Activated CD4-positive, alpha-beta T cell treated with anti-CD3 and anti-CD28 coated beads, Interleukin-2, Interleukin-6, amounts not matched to agents 100 ng/mL and 50 ng/mL, durations not matched to agents 16 hours and 8 hours (primary cell): ENCODE data around the gene INPP4A.
A peak's percentile ranks its signal among the peaks of the same experiment; 100 is the strongest.

Experiments used
- DNase-seq: peaks from one replicate; pipeline ENCODE4 v3.0.0-alpha.2; 2020

INPP4A gene

DNA sequence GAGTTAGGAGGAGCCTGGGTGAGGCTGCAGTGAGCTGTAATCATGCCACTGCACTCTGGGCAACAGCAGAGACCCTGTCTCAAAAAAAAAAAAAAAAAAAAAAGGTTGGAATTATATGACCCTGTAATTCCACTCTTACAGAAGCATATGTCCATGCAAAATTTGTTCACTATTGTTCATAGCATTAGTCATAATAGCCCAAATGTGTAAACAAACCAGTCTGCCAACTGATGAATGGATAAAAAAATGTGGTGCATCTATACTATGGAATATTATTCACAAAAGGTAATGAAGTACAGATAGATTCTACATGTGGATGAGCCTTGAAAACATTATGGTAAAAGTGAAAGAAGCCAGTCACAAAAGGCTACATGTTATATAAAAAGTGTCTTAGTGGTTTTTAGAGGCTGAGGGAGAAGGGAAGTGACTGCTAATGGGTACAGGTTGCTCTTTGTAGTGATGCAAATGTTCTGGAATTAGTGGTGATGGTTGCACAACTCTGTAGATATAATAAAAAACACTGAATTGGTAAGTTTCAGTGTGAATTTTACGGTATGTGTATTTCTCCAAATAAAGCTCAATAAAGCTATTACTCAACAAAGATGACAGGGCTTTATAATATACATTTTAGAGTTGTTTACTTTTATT, 154.2 kb downstream of the INPP4A start:
- DNase-seq, result no peak

DNA sequence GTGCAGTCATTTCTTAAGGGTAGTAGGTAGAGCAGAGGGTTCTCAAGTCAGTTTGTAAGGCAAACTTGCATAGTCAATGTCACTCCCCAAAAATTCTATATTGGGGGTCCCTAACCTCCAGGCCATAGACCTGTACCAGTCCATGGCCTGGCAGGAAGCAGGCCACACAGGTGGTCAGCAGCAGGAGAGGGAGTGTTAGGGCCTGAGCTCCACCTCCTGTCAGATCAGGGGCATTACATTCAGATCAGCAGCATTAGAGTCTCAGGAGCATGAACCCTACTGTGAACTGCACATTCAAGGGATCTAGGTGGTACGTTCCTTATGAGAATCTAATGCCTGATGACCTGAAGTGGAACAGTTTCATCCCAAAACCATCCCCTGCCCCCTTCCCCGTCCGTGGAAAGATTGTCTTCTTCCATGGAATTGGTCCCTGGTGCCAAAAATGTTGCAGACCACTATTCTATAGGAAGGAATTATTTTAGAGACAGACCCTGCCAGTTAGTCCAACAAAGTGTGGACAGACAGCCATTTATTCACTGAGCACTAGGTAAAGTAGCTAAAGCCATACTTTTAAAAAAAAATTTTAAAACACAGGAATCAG, 157.0 kb downstream of the INPP4A start:
- DNase-seq, result peak; percentile 44

DNA sequence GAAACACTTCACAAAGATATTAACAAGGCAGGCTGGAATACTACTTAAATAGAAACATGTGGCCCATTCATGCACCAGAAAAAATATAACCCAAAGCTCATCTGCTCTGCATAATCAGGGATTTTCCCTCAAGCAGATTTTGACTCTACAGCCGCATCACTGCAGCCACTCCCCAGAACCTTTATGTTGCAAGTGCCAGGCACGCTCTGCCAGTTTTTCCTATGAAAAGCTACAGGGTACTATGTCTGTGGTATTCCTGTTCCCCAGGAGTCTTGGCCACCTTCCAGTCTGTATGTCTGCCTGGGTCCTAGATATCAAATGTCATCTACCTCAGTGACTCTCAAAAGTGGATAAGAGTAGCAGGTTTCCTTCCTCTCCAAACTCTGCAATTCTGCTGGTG, 159.9 kb downstream of the INPP4A start:
- DNase-seq, result no peak

DNA sequence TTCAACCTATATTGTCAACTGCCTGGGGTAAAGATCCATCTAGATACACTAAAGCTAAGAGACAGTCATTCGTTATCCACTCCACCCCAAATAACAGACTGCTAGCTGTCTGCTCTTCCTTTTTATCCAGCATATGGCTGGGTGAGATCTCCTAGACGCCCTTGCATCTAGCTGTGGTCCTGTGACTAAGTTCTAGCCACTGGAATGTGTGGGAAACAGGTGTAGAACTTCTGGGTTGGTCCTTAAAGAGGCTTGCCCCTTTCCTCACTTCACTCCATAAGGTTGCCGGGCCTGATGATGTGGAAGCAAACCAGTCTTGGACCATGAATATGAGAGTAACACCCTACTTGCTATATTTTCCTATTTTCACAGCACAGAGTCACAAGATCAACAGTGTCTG, 160.4 kb downstream of the INPP4A start:
- DNase-seq, result no peak

DNA sequence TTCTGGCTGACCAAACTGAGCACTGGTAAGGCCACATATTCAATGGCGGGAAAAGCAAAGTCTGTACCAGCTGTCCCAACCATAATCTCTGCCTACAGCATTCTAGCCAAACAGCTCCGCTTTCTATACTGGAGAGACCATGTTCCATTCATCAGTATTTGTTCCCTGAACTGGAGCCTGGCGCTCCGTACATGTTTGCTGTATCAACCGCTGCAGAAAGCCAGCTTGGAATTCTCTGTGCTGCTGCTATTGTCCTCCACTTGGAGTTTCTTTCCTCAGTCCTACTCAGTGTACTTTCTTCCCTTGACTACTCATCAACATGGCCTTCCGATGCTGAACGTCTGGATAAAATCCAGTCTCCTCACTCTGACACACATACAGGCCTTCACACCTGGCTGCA, 161.8 kb downstream of the INPP4A start:
- no peak for DNase-seq

DNA sequence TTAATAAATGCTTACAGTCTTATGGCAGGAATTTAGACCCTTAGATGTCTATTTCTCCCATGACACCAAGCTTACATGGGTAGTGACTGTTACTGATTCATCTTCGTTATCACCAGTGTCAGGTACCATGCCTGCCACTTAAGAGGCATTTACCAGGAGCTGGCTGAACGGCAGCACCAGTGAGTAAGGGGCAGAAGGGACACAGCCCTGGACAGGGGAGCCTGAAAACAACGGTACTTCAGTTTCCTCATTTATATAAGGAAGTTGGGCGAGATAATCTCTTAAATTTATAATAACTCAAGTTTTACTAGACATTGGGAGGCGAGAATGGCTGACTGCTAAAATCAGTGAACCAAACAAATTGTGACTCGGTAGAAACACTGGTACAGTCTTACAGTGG, 162.4 kb downstream of the INPP4A start:
- DNase-seq, result no peak

DNA sequence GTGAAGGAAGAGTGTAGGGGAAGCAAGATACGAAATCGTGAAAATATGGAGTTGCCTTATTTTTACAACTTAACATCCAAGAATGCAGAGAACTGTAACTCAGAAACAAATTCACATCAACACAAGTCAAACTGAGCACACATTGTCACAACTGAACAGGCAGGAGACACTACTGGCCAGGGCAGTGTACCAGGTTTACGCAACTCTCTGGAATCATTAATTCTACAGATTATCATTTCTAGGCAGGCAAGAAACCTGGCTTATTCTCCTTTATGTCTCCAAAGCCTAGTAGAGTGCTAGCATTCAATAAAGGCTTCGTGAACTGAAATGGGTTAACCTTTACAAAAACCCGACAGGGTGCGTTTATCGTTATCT, 163.1 kb downstream of the INPP4A start:
- no peak for DNase-seq

DNA sequence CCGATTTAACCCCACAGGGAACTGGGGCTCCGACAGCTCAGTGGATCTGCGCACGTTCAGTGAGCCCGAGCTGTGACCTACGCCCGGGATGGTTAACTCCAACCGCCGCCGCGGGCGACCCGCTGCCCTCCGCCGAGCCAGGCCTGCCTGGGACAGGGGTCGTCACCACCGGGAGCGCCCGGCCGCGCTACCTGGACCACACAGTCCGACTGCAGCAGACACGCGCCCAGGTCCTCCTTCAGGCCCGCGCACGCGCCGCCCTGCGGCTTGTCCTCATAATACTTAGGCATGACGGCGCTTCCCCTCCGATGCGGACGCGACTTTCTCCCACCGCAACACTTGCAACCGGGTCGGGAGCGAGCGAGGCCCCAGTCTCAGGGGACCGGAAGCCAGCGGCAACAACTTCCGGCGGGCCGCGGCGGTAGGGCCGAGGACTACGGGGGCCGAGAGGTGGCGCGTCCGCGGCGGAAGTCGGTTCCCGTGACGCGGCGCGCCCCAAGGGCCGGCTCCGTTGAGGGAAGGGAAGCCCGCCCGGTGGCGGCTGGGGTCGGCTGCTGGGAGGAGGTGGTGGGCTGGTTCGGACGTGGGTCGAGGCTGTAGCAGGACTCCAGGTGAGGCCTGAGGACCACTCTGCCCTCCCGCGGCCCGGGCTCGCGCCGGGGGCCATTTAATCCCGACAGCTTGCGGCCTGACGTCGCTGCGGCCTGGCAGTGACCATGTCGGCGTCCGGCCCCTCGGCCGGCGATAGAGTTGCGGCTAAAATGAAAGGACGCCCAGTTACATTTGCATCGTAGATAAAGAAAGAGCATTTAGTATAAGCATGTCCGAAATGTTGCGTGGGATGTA, 163.7 kb downstream of the INPP4A start, which contains the start of the genes COA5 and UNC50:
Gene COA5 (minus strand): TSS at position 397 of the 846 bp plus-strand sequence. CDS start 107 bp downstream, at position 290.
Gene UNC50 (plus strand): TSS at position 474 of the 846 bp plus-strand sequence. CDS start 1,171 bp downstream, outside the sequence.
- DNase-seq, result peak; percentile 94

DNA sequence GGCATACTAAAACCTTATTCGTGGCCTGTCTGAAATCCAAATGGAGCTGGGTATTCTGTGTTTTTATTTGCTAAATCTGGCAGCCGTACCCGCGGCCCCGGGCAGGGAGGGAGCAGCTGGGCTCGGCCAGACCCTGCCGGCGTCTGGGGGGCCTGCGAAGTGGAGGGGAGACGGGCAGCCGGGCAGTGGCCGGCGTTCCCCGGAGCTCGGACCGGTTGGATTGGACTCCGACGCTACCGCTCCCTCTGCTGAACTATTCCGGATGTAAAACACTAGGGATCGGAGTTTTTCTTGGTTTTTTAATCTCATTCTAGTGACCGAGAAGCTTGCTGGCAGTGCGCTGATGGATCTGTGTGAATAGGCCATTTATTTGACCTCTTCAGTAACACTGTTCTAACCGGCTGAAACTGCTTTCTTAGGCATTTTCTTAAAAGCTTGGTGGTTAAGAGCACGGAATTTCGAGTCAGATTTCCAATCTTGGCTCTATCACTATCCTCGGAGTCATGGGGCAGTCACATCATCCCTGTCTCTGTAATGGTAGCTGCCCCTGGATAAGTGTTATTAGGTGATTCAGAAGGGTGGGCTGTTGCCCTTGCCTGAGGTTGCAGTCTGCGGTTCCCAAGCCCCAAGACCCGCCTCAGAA, 164.4 kb downstream of the INPP4A start:
- no peak for DNase-seq

DNA sequence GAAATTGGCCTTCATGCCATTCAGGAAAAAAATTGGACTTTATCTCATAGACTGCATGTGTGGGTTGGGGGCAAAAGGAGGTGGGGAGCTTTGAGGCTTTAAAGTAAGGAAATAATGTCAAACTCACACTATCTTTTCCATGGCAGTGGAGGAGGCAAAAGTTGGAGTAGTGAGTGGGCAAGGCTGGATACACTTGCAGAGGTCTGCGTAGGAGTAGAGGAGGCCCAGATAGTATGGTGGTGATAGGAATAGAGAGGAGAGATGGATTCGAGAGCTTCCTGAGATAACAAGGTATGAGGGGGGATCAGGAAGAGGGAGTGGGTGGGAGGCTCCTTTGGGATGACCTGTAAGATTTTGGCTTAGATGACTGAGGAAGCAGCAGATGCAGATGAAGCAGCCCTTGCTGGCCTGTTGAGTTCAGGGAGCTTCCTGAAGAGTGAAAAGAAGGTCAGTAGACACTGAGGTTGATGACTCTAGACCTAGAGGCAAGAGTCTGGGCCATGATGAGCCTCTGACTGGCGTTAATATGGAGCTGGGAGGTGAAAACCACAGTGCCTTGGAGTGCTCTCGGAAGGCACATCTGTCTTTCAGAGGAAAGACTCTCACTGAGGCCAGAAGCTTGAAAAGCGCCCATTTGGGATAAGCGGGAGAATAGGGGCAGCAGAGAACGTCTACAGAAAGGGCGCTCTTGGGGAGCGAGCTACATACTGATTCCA, 169.5 kb downstream of the INPP4A start:
- DNase-seq, result no peak

DNA sequence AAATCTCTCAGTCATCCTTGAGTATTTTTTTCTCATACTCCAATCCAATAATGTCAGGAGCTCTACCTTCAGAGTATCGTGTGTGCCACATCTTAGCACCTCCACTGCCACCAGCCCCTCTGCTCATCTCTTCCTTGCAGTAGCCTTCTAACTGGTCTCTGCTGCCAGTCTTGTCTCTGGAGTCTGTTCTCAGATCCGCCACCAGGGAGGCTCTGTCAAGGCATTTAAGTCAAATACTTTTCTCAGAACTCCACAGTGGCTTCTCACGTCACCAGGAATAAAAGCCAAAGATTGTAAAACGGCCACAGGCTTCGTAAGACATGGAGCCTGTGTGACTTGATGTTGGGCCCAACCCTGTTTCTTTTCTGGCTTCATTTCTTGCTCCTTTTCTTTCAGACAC, 170.8 kb downstream of the INPP4A start:
- no peak for DNase-seq

DNA sequence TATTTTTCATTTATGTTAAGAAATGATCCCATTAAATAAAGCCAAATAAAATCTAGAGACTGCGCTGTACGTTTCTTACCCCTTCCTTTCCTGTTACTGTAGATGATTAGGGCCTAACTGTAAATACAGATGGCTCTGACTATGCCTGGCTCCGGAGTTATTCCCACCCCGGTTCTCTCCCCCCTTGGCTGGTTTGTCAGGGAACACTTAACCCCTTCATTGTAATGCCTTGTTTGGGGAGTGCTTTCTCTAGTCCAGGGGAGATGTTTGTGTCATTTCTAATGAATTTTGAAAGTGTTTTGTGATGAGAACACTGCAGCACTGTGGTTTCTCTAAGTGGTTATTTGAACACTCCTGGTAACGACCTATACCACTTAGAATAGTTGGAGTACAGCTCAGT, 172.5 kb downstream of the INPP4A start:
- no peak for DNase-seq

DNA sequence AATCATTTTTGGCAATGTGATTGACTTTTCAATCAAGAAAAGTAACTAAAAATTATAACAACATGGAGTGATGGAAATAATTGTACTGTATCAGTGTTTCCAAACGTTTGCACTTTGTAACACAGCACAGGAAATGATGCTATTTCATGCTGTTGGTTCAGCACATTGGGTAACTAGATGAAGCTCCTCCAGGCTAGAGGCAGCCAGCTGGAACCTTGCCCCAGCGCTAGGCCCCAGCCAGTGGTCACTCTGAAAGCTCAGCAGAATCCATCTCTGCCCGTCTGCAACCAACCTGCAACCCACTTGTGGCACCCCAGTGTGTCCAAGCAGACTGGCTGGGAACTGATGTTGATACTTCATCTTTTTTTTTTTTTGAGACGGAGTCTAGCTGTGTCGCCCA, 179.0 kb downstream of the INPP4A start:
- DNase-seq, result no peak

DNA sequence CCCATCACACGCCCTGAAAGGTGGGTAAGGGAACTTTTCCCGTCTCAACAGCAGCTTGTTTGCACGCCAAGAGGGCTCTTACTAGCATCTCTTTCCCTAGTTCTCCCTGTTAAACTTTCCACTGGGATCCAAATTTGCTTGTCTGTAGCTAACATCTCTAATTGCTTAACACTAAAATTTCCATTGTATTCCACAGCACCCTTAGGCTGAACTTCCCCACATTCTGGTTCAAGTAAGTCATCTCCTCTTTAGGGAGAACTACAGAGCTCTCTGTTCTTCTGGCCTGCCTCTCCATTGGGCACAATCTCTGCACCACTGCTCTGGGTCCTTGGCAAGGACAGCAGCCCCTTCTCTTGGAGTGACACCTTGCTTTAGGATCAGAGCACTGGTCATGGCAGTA, 187.7 kb downstream of the INPP4A start:
- DNase-seq, result no peak

DNA sequence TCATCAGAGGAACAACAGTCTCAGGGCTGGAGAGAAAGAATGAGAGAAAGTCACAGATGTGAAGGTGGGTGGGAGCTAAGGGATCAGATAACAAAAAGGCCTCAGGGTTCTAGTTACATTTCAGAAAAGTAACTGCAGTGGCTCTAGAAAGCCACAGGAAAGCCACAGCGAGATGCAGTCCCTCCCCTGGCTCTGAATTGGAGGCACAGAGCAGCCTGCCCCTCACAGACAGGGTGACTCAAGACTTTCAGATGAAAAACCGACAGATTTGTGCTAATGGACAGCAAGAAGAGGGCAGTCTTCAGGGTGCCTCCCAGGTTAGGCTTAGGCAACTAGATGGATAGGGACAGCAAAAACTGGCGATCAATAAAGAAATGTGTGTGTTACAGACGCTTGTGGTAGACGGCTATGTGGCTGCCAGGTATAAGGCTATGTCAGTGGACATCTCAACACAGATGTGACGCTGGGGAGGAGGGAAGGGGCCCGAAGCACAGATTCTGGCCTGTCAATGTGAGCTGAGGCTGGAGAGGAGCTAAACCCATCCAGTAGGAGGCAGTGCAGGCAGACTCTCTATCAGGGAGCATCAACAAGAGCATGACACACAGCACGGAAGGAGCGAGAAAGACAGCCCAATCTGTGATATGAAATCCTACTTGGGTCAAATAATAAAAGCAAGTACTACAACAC, 189.9 kb downstream of the INPP4A start:
- peak; percentile 54 for DNase-seq

DNA sequence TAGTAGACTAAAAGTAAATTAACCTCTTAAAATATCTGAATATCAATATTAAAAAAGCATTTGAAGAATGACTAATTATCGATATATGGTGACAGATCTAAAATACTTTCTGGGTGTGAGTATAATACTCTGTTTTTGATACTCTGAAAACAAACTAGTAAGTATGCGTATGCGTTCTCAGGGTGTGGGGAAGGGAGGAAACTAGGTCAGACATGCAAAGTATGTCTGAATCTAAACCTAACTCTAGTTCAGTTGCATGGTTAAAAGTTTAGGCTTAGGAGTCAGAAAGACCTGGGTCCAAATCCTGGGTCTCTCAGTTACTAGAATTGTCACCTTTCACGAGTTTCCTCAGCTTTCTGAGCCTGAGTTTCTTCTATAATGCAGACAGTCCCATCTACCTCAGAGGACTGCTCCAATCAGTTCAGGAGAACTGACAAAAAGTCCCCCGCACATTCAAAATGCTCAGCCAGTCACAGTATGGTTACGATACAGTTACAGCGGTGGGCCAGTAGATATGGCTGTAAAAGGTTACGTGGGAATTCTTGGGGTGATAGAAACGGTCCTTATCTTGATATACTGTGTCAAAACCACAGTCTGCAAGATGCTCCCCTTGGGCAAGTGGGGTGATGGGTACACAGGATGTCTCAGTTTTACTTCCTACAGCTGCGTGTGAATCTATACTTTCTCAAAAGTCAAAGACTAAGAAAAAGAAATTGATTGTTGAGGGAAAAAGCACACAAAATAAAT, 192.9 kb downstream of the INPP4A start:
- DNase-seq, result peak; percentile 71

DNA sequence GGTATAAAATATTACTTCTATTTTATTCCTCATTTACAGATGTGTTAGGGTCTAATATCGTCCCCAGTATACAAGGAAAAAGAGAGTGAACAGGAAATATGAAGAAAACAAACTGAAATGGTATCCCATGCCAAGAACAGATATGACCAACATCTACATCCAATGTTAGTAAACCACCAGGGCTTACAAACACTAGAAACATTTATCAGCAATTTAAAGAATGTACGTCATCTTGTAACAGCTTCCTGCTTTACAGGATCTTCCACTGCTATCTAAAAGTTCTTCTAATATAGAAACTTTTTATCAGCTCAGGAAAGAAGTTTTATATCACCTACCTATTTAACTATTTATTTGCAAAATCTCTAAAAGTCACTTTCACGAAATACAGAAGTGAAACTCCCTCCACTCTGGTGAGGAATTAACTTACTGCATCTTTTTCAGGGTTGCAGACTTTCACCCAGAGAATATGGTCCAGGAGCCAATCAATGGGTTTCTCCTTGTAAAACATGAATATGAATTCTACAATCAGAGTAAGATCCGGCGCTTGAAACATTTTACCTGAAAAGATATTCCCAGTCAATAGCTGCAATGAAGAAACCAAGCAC, 198.9 kb downstream of the INPP4A start:
- DNase-seq, result no peak
